Loucy (cell line): Measurements from ENCODE around the gene NSMCE1.

Source experiments
- H2AFZ ChIP-seq: fragments of 200-600 bp; sonication (generic); 2 replicates; pipeline ENCODE4 v1.6.0; 2016; ENCODE audit warnings: antibody characterized with exemption, mild to moderate bottlenecking, low read length, moderate library complexity
- H3F3A ChIP-seq: fragments of 200-600 bp; 2 replicates; pipeline ENCODE4 v1.6.0; 2016; ENCODE audit warnings: antibody characterized with exemption, low read depth, mild to moderate bottlenecking
- H3K27me3 ChIP-seq: fragments of 200-600 bp; sonication (generic); 2 replicates; pipeline ENCODE4 v1.6.1; 2014; ENCODE audit warnings: low read length, mild to moderate bottlenecking; ENCODE audit not compliant: insufficient read depth, poor library complexity, severe bottlenecking
- H3K36me3 ChIP-seq: fragments of 200-600 bp; sonication (generic); 2 replicates; pipeline ENCODE4 v1.6.1; 2016; ENCODE audit warnings: low read length; ENCODE audit not compliant: insufficient read depth
- H3K4me1 ChIP-seq: fragments of 200-600 bp; sonication (generic); 2 replicates; pipeline ENCODE4 v1.5.1; 2014; ENCODE audit warnings: low read length, mild to moderate bottlenecking; ENCODE audit not compliant: insufficient read depth, poor library complexity, severe bottlenecking
- H3K4me2 ChIP-seq: fragments of 200-600 bp; sonication (generic); 2 replicates; pipeline ENCODE4 v1.6.0; 2014; ENCODE audit warnings: antibody characterized with exemption, low read length, low read depth, mild to moderate bottlenecking; ENCODE audit not compliant: poor library complexity, severe bottlenecking
- H3K4me3 ChIP-seq: fragments of 200-600 bp; sonication (generic); 2 replicates; pipeline ENCODE4 v1.5.1; 2014; ENCODE audit warnings: low read length, mild to moderate bottlenecking, mixed read lengths; ENCODE audit not compliant: poor library complexity, severe bottlenecking
- H3K79me2 ChIP-seq: fragments of 200-600 bp; sonication (generic); 2 replicates; pipeline ENCODE4 v1.6.1; 2014; ENCODE audit warnings: low read length; ENCODE audit not compliant: insufficient read depth
- H3K9ac ChIP-seq: fragments of 200-600 bp; sonication (generic); 2 replicates; pipeline ENCODE4 v1.6.0; 2014; ENCODE audit warnings: mild to moderate bottlenecking, low read depth, low read length, moderate library complexity; ENCODE audit not compliant: poor library complexity, severe bottlenecking
- H3K9me2 ChIP-seq: fragments of 200-600 bp; sonication (generic); replicated peaks from 2 replicates; pipeline ENCODE4 v1.6.1; 2016; ENCODE audit warnings: low read depth, low read length, mixed read lengths
- H3K9me3 ChIP-seq: fragments of 200-600 bp; sonication (generic); 2 replicates; pipeline ENCODE4 v1.6.1; 2014; ENCODE audit warnings: mild to moderate bottlenecking, antibody characterized with exemption, low read length, low read depth; ENCODE audit not compliant: insufficient read depth
- H4K20me1 ChIP-seq: fragments of 200-600 bp; sonication (generic); 2 replicates; pipeline ENCODE4 v1.6.0; 2014; ENCODE audit warnings: antibody characterized with exemption, low read length, mild to moderate bottlenecking; ENCODE audit not compliant: insufficient read depth, poor library complexity, severe bottlenecking
- CTCF ChIP-seq: fragments of 200-600 bp; sonication (generic); conservative IDR thresholded peaks from 2 replicates; pipeline ENCODE4 v1.5.1; 2014; ENCODE audit warnings: mild to moderate bottlenecking, antibody characterized with exemption, low read length
- EZH2phosphoT487 ChIP-seq: fragments of 200-600 bp; IDR thresholded peaks from 2 replicates; pipeline ENCODE4 v1.6.1; 2018; ENCODE audit warnings: antibody characterized with exemption, mild to moderate bottlenecking, moderate library complexity, borderline replicate concordance

The NSMCE1 gene

GRCh38 chr16:27214084-27214961, 54.2 kb downstream of the NSMCE1 start:
- Histone ChIP-seq H3K4me3 (no peak overlapping the region), H2AFZ (no peak overlapping the region), H3F3A (no peaks in the 10 kb centered on the region), H3K9me3 (no peaks in the 10 kb centered on the region), H3K27me3 (no peaks in the 10 kb centered on the region), H3K9me2 (no peaks in the 10 kb centered on the region), H3K9ac (no peak overlapping the region), H3K4me2 (no peak overlapping the region), H3K36me3 (peaks cover 9% of the 10 kb centered on the region; the same call in 1 of the 2 replicates), H3K4me1 (peaks cover 10% of the 10 kb centered on the region), H3K79me2 (no peaks in the 10 kb centered on the region), H4K20me1 (no peaks in the 10 kb centered on the region)
- TF ChIP-seq CTCF (no peak), EZH2phosphoT487 (no peak)

- no peak overlapping the region for H3K9ac ChIP-seq
- H3K9me3 ChIP-seq, result no peaks in the 10 kb centered on the region
- TF ChIP-seq CTCF (no peak), EZH2phosphoT487 (no peak)
- H3K79me2 ChIP-seq, result peaks cover 1% of the 10 kb centered on the region; the same call in 1 of the 2 replicates
- H3K4me3 ChIP-seq, result no peak overlapping the region
- H3K4me2 ChIP-seq, result no peak overlapping the region
- no peaks in the 10 kb centered on the region for H3F3A ChIP-seq
- peaks cover 7% of the 10 kb centered on the region; the same call in 1 of the 2 replicates for H3K36me3 ChIP-seq
- no peak overlapping the region for H2AFZ ChIP-seq
- peaks cover 10% of the 10 kb centered on the region for H3K4me1 ChIP-seq
- no peaks in the 10 kb centered on the region for H3K27me3 ChIP-seq
- no peaks in the 10 kb centered on the region for H4K20me1 ChIP-seq
- H3K9me2 ChIP-seq, result no peaks in the 10 kb centered on the region
These were observed 57.5 kb downstream of the NSMCE1 start for GRCh38 chr16:27211026-27211425.

- no peak overlapping the region for H3K4me2 ChIP-seq
- H3K36me3 ChIP-seq, result peaks cover 7% of the 10 kb centered on the region; the same call in 1 of the 2 replicates
- peaks cover 14% of the 10 kb centered on the region for H3K4me1 ChIP-seq
- no peaks in the 10 kb centered on the region for H3K9me3 ChIP-seq
- no peaks in the 10 kb centered on the region for H3K27me3 ChIP-seq
- TF ChIP-seq EZH2phosphoT487 (no peak), CTCF (no peak)
- peaks cover 10% of the 10 kb centered on the region; the same call in 1 of the 2 replicates for H3K79me2 ChIP-seq
- no peaks in the 10 kb centered on the region for H3K9me2 ChIP-seq
- no peaks in the 10 kb centered on the region for H4K20me1 ChIP-seq
- H3K4me3 ChIP-seq, result no peak overlapping the region
- H3F3A ChIP-seq, result no peaks in the 10 kb centered on the region
- no peak overlapping the region for H2AFZ ChIP-seq
- H3K9ac ChIP-seq, result no peak overlapping the region
These were observed 58.4 kb downstream of the NSMCE1 start for GRCh38 chr16:27210174-27210573.
